ENCODE results near the gene CARD8.
A peak's percentile ranks its signal among the peaks of the same experiment; 100 is the strongest.

The CARD8 gene

GRCh38 chr19:48287748-48288147, 32.0 kb upstream of the CARD8 start:
- no peak overlapping the region for H2BK120ac ChIP-seq (ENCODE audit: insufficient read depth, low read length, poor library complexity)
- peaks cover 6 to 9% of the 10 kb centered on the region in 2 experiments for H3K4me1 ChIP-seq (ENCODE audit: control insufficient read depth in 1 of 2, insufficient read depth in 2 of 2, low read length in 2 of 2)
- H3K79me2 ChIP-seq (ENCODE audit: control insufficient read depth, insufficient read depth, low read length, poor library complexity) = no peaks in the 10 kb centered on the region
- no peak overlapping the region for H3K23ac ChIP-seq (ENCODE audit: low read length)
- no peak overlapping the region for H2BK12ac ChIP-seq (ENCODE audit: low read length)
- no peak overlapping the region for H3K4ac ChIP-seq (ENCODE audit: low read depth, low read length)
- no peak overlapping the region for H3K18ac ChIP-seq (ENCODE audit: low read length)
- no peak overlapping the region for H2AFZ ChIP-seq (ENCODE audit: insufficient read depth, low read length, poor library complexity)
- no peak overlapping the region for H2BK5ac ChIP-seq (ENCODE audit: low read depth, low read length, poor library complexity)
- no CpG with 5 or more reads among the region's 3 CpGs for whole genome bisulfite sequencing (ENCODE audit: extremely low coverage, insufficient coverage, insufficient read length)
- no peak overlapping the region for H3K27ac ChIP-seq (ENCODE audit: low read depth, low read length)
- H3K9me3 ChIP-seq (ENCODE audit: insufficient read depth, low read depth, low read length) = peaks cover 7% of the 10 kb centered on the region
- no peak overlapping the region for H3K4me2 ChIP-seq (ENCODE audit: low read length)
- no peak overlapping the region for H4K91ac ChIP-seq (ENCODE audit: low read depth, low read length)
- no peak overlapping the region for H3K4me3 ChIP-seq (ENCODE audit: low read depth, low read length)
- no peak for DNase-seq
- no peak overlapping the region for H3K9ac ChIP-seq (ENCODE audit: low read length)
- no peak overlapping the region for H4K8ac ChIP-seq (ENCODE audit: low read depth, low read length)
- peaks cover 7% of the 10 kb centered on the region for H3K79me1 ChIP-seq (ENCODE audit: low read length)
- H3K14ac ChIP-seq (ENCODE audit: low read length) = no peak overlapping the region
- H3K27me3 ChIP-seq (ENCODE audit: insufficient read depth, low read length) = no peaks in the 10 kb centered on the region
- H4K12ac ChIP-seq (ENCODE audit: low read depth, low read length) = no peak overlapping the region
- peaks cover 23 to 31% of the 10 kb centered on the region in 2 experiments for H3K36me3 ChIP-seq (ENCODE audit: control insufficient read depth in 1 of 2, insufficient read depth in 2 of 2, low read length in 2 of 2)
- no peak overlapping the region for H2AK5ac ChIP-seq (ENCODE audit: low read length)

GRCh38 chr19:48284896-48285295, 29.2 kb upstream of the CARD8 start:
- Histone ChIP-seq H3K27ac (ENCODE audit: low read depth, low read length) (no peak overlapping the region), H2AK5ac (ENCODE audit: low read length) (no peak overlapping the region), H3K4me2 (ENCODE audit: low read length) (no peak overlapping the region), H3K27me3 (ENCODE audit: insufficient read depth, low read length) (no peaks in the 10 kb centered on the region), H4K8ac (ENCODE audit: low read depth, low read length) (no peak overlapping the region), H3K4me1 (ENCODE audit: control insufficient read depth in 1 of 2, insufficient read depth in 2 of 2, low read length in 2 of 2) (peaks cover 0 to 2% of the 10 kb centered on the region in 2 experiments), H3K4me3 (ENCODE audit: low read depth, low read length) (no peak overlapping the region), H3K79me1 (ENCODE audit: low read length) (no peaks in the 10 kb centered on the region), H2BK5ac (ENCODE audit: low read depth, low read length, poor library complexity) (no peak overlapping the region), H3K9ac (ENCODE audit: low read length) (no peak overlapping the region), H2BK120ac (ENCODE audit: insufficient read depth, low read length, poor library complexity) (no peak overlapping the region), H4K91ac (ENCODE audit: low read depth, low read length) (no peak overlapping the region), H3K9me3 (ENCODE audit: insufficient read depth, low read depth, low read length) (peaks cover 11% of the 10 kb centered on the region), H3K18ac (ENCODE audit: low read length) (no peak overlapping the region), H2BK12ac (ENCODE audit: low read length) (no peak overlapping the region), H4K12ac (ENCODE audit: low read depth, low read length) (no peak overlapping the region), H3K23ac (ENCODE audit: low read length) (no peak overlapping the region), H3K36me3 (ENCODE audit: control insufficient read depth in 1 of 2, insufficient read depth in 2 of 2, low read length in 2 of 2) (peaks cover 43 to 47% of the 10 kb centered on the region in 2 experiments), H3K79me2 (ENCODE audit: control insufficient read depth, insufficient read depth, low read length, poor library complexity) (no peaks in the 10 kb centered on the region), H2AFZ (ENCODE audit: insufficient read depth, low read length, poor library complexity) (no peak overlapping the region), H3K14ac (ENCODE audit: low read length) (no peak overlapping the region), H3K4ac (ENCODE audit: low read depth, low read length) (no peak overlapping the region)
- no CpG with 5 or more reads among the region's 4 CpGs for WGBS (ENCODE audit: extremely low coverage, insufficient coverage, insufficient read length)
- no peak for DNase-seq

DNA sequence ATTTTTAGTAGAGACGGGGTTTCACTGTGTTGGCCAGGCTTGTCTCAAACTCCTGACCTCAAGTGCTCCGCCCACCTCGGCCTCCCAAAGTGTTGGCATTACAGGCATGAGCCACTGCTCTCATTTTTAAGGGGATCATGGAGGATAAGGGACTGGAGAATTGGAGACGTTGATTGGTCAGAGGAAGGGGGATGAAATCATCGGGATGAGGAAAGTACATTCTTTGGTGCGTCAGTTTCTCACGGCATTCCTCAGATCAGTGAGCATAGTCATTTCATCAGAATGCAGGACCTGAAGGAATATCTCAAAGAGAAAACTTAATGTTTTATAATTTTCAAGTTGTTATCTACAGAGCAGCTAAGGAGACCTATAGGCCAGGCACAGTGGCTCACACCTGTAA, 28.2 kb upstream of the CARD8 start:
- Histone ChIP-seq H3K27ac (ENCODE audit: low read depth, low read length) (no peak overlapping the region), H3K9ac (ENCODE audit: low read length) (no peak overlapping the region), H3K18ac (ENCODE audit: low read length) (no peak overlapping the region), H3K23ac (ENCODE audit: low read length) (no peak overlapping the region), H4K12ac (ENCODE audit: low read depth, low read length) (no peak overlapping the region), H3K36me3 (ENCODE audit: control insufficient read depth in 1 of 2, insufficient read depth in 2 of 2, low read length in 2 of 2) (peaks cover 47 to 51% of the 10 kb centered on the region in 2 experiments), H2AFZ (ENCODE audit: insufficient read depth, low read length, poor library complexity) (no peak overlapping the region), H2BK5ac (ENCODE audit: low read depth, low read length, poor library complexity) (no peak overlapping the region), H4K8ac (ENCODE audit: low read depth, low read length) (no peak overlapping the region), H4K91ac (ENCODE audit: low read depth, low read length) (no peak overlapping the region), H3K4ac (ENCODE audit: low read depth, low read length) (no peak overlapping the region), H3K79me2 (ENCODE audit: control insufficient read depth, insufficient read depth, low read length, poor library complexity) (no peaks in the 10 kb centered on the region), H3K4me2 (ENCODE audit: low read length) (no peak overlapping the region), H2BK120ac (ENCODE audit: insufficient read depth, low read length, poor library complexity) (no peak overlapping the region), H3K9me3 (ENCODE audit: insufficient read depth, low read depth, low read length) (peaks cover 11% of the 10 kb centered on the region), H3K27me3 (ENCODE audit: insufficient read depth, low read length) (no peaks in the 10 kb centered on the region), H2AK5ac (ENCODE audit: low read length) (no peak overlapping the region), H3K79me1 (ENCODE audit: low read length) (no peaks in the 10 kb centered on the region), H3K14ac (ENCODE audit: low read length) (no peak overlapping the region), H3K4me3 (ENCODE audit: low read depth, low read length) (no peak overlapping the region), H2BK12ac (ENCODE audit: low read length) (no peak overlapping the region), H3K4me1 (ENCODE audit: control insufficient read depth in 1 of 2, insufficient read depth in 2 of 2, low read length in 2 of 2) (peaks cover 0 to 2% of the 10 kb centered on the region in 2 experiments)
- peak; percentile 79 to 85 for DNase-seq
- WGBS (ENCODE audit: extremely low coverage, insufficient coverage, insufficient read length) = no CpG with 5 or more reads among the region's 7 CpGs

- WGBS (ENCODE audit: extremely low coverage, insufficient coverage, insufficient read length) = no CpG with 5 or more reads among the region's 9 CpGs
- no peak for DNase-seq
- no peak overlapping the region for H3K9ac ChIP-seq (ENCODE audit: low read length)
These were observed 24.0 kb upstream of the CARD8 start for GRCh38 chr19:48279747-48280146.

More at GRCh38 chr19:48279747-48280146, 24.0 kb upstream of the CARD8 start:
- H3K79me2 ChIP-seq (ENCODE audit: control insufficient read depth, insufficient read depth, low read length, poor library complexity) = no peaks in the 10 kb centered on the region
- H3K79me1 ChIP-seq (ENCODE audit: low read length) = no peaks in the 10 kb centered on the region
- no peak overlapping the region for H3K18ac ChIP-seq (ENCODE audit: low read length)
- no peak overlapping the region for H2BK120ac ChIP-seq (ENCODE audit: insufficient read depth, low read length, poor library complexity)
- no peak overlapping the region for H2AK5ac ChIP-seq (ENCODE audit: low read length)
- H3K27ac ChIP-seq (ENCODE audit: low read depth, low read length) = no peak overlapping the region
- no peak overlapping the region for H3K4me3 ChIP-seq (ENCODE audit: low read depth, low read length)
- no peaks in the 10 kb centered on the region for H3K27me3 ChIP-seq (ENCODE audit: insufficient read depth, low read length)
- no peak overlapping the region for H3K4ac ChIP-seq (ENCODE audit: low read depth, low read length)
- H3K9me3 ChIP-seq (ENCODE audit: insufficient read depth, low read depth, low read length) = peaks cover 9% of the 10 kb centered on the region
- H3K36me3 ChIP-seq (ENCODE audit: control insufficient read depth in 1 of 2, insufficient read depth in 2 of 2, low read length in 2 of 2) = peaks cover 33 to 42% of the 10 kb centered on the region in 2 experiments
- no peak overlapping the region for H2BK5ac ChIP-seq (ENCODE audit: low read depth, low read length, poor library complexity)
- no peak overlapping the region for H4K91ac ChIP-seq (ENCODE audit: low read depth, low read length)
- H2BK12ac ChIP-seq (ENCODE audit: low read length) = no peak overlapping the region
- H2AFZ ChIP-seq (ENCODE audit: insufficient read depth, low read length, poor library complexity) = no peak overlapping the region
- no peak overlapping the region for H4K12ac ChIP-seq (ENCODE audit: low read depth, low read length)
- H3K14ac ChIP-seq (ENCODE audit: low read length) = no peak overlapping the region
- no peak overlapping the region for H4K8ac ChIP-seq (ENCODE audit: low read depth, low read length)
- peaks cover 0 to 2% of the 10 kb centered on the region in 2 experiments for H3K4me1 ChIP-seq (ENCODE audit: control insufficient read depth in 1 of 2, insufficient read depth in 2 of 2, low read length in 2 of 2)
- H3K23ac ChIP-seq (ENCODE audit: low read length) = no peak overlapping the region
- H3K4me2 ChIP-seq (ENCODE audit: low read length) = no peak overlapping the region
